LNCAP (cell line): ENCODE data around the gene PDCD11.

Source experiments
- TF ChIP-seq, protein P1 (sequence below): fragments of 450-650 bp; IDR thresholded peaks from 2 replicates; pipeline ENCODE4 v1.5.1; 2017; ENCODE audit warnings: mild to moderate bottlenecking

PDCD11 gene

DNA sequence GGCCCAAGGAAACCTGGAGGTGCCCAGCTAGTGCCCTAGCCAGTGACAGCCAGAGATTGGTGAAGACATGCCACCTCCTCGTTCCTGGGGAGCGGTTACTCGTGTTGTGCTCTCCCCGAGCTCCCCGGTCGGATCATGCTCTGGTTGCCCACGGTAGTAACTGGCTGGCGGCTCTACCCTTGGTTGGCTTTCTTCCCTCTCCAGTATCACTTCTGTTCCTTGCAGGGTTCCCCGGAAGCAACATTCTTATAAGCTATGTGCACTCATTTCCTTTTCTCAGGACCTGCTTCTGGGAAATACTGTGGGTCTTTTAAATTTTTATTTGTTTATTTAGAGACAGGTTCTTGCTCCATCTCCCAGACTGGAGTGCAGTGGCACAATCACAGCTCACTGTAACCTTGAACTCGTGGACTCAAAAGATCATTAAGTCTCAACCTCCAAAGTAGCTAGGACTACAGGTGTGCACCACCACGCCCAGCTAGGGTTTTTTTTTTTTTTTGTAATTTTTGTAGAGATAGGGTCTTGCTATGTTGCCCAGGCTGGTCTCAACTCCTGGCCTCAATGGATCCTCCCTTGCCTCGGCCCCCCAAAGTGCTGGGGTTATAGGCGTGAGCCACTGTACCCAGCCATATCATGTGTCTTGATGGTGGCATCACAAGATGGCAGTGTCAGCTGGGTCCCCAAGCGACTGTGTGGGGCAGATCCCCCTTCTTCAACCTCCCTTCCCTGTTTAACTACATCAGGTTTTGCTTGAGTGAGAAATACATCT is 69.2 kb downstream of the PDCD11 start:
- TF ChIP-seq, protein P1, sequence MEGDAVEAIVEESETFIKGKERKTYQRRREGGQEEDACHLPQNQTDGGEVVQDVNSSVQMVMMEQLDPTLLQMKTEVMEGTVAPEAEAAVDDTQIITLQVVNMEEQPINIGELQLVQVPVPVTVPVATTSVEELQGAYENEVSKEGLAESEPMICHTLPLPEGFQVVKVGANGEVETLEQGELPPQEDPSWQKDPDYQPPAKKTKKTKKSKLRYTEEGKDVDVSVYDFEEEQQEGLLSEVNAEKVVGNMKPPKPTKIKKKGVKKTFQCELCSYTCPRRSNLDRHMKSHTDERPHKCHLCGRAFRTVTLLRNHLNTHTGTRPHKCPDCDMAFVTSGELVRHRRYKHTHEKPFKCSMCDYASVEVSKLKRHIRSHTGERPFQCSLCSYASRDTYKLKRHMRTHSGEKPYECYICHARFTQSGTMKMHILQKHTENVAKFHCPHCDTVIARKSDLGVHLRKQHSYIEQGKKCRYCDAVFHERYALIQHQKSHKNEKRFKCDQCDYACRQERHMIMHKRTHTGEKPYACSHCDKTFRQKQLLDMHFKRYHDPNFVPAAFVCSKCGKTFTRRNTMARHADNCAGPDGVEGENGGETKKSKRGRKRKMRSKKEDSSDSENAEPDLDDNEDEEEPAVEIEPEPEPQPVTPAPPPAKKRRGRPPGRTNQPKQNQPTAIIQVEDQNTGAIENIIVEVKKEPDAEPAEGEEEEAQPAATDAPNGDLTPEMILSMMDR = no peak

DNA sequence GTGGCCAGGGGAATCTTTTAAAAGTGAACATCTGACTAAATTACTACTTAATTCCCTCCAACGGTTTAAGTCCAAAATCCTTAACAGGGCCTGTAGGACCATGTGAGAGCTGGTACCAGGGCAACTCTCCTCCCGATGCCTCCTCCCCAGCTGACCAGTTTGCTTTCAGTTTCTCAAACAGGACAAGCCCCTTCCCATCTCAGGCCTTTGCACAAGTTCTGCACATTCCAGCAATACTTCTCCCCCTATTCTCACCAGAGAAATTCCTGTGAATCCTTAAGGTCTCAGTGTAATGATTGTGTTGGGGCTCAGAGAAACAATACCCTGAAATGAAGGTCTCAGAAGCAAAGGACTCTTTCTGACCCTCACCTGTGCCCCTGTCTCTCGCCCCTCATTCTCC is 70.3 kb downstream of the PDCD11 start:
- TF ChIP-seq, protein P1 = no peak

DNA sequence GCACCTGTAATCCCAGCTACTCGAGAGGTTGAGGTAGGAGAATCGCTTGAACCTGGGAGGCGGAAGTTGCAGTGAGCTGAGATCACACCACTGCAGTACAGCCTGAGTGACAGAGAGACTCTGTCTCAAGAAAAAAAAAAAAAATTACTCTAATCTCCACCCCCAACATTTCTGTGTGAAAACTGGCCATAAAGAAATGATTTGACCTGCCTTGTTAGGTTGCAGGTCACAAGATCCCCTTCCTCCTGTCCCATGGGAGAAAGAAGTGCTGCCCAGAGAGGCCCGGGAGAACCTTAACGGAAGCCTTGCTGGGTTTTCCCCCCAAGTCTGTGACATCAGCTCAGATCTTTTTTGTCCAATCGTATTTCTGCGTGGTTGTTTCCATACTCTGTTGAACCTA is 71.0 kb downstream of the PDCD11 start:
- TF ChIP-seq, protein P1 = no peak

DNA sequence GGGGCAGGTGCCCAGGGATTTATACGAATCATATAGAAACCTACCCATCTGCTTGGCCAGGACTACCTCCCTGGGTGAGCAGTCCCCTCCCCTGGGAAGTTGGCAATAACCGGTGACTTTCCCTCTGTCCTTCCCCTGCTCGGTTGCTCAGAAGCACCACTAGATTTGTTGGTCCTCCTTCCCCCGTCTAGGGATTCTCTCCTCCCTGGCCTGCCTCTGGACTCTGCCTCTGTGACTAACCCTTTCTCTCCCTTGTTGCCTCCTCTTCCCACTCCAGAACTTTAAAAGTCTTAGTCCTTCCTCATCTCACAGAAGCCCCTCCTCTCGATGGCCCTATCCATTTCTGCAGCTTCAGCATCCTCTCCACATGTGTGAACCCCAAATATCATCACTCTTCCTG is 72.8 kb downstream of the PDCD11 start:
- TF ChIP-seq, protein P1 = no peak

DNA sequence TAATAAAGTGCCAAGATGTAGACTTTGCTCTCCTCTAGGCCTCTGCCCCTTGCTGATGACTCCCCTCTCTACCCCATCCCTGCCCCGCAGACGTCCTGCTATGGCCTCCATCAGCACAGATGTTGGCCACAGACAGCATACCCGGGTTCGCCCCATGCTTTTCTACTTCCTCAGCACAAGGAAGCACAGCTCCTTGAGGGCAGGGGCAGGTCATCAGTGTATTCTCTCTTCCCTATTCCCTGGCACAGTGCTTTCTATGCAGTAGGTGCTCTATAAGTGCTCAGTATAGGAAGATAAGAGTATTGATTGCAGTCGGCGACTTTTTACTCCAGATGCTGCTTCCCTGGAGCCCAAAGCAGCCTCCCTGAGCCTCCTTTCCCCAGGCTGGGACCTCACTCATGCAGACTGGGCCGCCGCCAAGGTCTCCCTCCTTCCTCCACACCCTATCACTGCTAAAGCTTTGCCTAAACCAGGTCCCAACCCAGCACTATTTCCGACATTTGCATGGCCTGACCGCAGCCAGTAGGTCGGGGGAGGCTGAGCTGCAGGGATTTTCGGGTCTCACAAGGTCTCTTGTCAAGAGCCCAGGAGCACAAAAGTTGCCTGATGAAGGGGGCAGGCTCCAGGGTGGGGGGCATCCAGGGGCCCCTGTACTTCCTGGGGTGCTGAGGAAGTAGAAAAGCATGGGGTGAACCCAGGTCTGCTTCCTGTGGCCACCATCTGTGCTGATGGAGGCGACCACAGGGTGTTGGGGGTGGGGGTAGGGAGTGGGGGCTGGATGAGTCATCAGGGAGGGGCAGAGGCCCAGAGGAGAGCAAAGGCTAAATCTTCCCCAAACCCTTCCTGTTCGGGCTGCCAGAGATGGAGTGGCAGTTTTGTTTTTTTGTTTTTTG is 74.6 kb downstream of the PDCD11 start:
- TF ChIP-seq, protein P1 = no peak

DNA sequence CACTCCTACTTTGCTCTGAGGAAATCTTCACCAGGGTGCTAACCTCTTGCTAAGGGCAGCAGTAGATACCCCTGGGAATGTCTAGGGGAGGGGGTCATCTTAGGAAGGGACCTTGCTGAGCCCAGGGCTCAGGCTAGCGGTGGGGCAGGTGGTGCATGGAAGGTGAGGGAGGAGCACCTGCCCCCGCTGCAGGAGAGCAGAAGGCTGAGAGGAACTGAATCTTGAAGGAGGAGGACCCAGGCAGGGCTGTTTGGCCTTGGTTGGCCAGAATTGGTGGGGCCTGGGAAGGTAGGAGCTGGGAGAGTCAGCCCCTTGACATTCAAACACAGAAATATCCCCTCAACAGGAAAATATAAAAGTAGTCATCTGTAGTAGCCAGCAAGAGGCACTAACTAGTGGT is 75.6 kb downstream of the PDCD11 start:
- TF ChIP-seq, protein P1 = no peak

DNA sequence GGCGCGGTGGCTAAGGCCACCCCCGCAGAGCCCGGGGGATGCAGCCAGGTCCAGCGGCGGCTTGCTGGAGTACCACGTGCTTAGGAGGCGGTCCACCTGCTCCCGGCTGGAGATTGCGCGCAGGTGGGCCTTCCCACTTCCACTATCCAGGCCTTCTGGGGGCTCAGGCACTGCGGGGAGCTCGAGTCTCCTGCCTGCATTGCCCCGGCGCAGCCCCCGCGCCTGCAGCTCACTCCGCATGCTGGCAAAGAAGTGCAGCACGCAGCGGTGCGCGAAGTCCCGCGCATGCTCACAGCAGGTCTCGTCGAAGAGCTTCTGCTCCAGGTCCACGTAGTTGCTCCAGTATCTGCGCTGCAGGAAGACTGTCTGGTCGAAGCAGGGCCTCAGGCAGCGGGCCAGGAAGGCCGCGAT is 76.8 kb downstream of the PDCD11 start:
- TF ChIP-seq, protein P1 = no peak
